ENCODE results near the gene ST6GALNAC4.

DNA sequence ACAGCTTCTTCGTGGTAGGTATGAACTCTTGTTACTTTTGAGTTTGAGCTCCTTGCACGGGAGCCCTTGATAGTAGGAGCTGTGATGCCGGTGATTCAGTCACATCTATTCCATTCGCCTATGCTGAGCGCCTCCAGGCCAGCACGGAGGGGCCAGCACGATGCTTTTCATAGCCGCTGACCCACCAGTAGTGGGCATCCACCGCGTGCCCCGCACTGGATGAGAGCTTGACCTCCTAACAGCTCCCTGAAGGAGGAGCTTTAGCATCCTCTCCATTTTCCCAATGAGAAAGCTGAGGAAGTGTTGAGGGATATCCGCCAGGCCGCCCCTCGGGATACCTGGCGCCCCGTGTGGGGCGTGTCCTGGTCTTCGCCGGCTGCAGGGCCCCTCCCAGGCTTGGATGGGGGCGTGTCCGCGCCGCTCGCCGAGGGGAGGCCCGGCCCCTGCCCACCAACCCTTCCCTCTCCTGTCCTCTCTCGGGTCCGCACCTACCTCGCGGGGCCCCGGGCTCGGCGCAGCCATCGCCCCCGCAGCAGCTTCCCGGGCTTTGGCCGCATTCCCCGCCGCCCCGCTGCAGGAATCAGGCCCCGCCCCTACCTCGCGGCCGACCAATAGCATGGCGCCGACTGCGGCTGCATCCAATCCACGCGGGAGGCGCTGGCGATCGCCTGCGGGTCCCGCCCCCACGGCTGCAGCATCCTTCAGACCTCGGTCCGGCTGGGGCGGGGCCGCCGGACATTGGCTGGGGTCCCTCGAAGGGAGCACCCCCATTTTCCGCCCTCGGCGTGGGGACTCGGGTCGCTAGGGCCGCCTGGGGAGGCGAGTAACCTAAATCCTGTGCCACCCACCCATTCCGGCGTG is 13.6 kb upstream of the ST6GALNAC4 start, which contains the start of gene PIP5KL1:
- no peak for TF ChIP-seq POLR2A (IDR thresholded peaks at IDR 0.05; ENCODE audit: low read depth, low read length)
- TF ChIP-seq POLR2AphosphoS5 (IDR thresholded peaks at IDR 0.05; ENCODE audit: low read depth, low read length) = no peak
- no peak for TF ChIP-seq SPI1 (IDR thresholded peaks at IDR 0.05; ENCODE audit: low read depth, low read length)
- no peak for TF ChIP-seq POU2F2 (IDR thresholded peaks at IDR 0.05; ENCODE audit: low read depth, low read length)
